ENCODE measurements around the gene GADL1.

The GADL1 gene

GRCh38 chr3:30776186-30776815, 118.2 kb downstream of the GADL1 start:
- Histone ChIP-seq H3K4me1 (ENCODE audit: insufficient read depth, low read length, severe bottlenecking) (no peaks in the 10 kb centered on the region), H3K27ac (ENCODE audit: low read depth, low read length, poor library complexity, severe bottlenecking) (no peak overlapping the region), H3F3A (ENCODE audit: insufficient read depth, low read length) (no peaks in the 10 kb centered on the region), H3K27me3 (ENCODE audit: insufficient read depth, low read length) (no peaks in the 10 kb centered on the region; the same call in none of the 2 replicates), H3K4me2 (ENCODE audit: low read length) (no peak overlapping the region), H3K9ac (ENCODE audit: low read length) (no peak overlapping the region), H2AFZ (ENCODE audit: low read length) (no peak overlapping the region), H3K9me3 (ENCODE audit: low read length) (peaks cover 3% of the 10 kb centered on the region; the same call in 1 of the 2 replicates), H3K9me2 (ENCODE audit: low read depth, low read length) (no peaks in the 10 kb centered on the region), H3K79me2 (ENCODE audit: insufficient read depth, low read length) (no peaks in the 10 kb centered on the region), H3K4me3 (ENCODE audit: low read depth, low read length, poor library complexity, severe bottlenecking) (no peak overlapping the region), H4K20me1 (ENCODE audit: insufficient read depth, low read length) (no peaks in the 10 kb centered on the region), H3K36me3 (ENCODE audit: insufficient read depth, low read length) (no peaks in the 10 kb centered on the region)
- TF ChIP-seq CTCF (IDR thresholded peaks at IDR 0.05; ENCODE audit: low read length) (no peak), EZH2 (IDR thresholded peaks at IDR 0.05; ENCODE audit: borderline replicate concordance, low read length) (no peak)

DNA sequence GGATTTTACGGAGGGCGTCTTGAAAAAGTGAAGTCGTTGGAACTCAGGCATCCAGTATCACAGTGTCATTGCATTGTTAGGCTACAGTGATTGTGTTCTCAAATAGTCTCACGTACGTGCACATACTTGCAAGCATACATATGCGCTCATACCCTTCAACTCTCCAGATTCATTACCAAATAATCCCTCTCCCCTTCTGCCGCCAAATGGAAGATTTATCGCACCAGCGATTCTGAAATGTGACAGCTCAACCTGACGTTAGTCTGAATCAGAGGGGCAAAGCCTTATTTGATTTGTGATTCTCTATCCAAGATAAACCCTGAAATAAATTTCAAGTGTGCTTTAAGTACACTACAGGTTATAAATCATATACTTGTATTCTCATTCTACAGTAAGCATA, 119.4 kb downstream of the GADL1 start:
- H3K9ac ChIP-seq (ENCODE audit: low read length), result no peak overlapping the region
- no peaks in the 10 kb centered on the region for H3K4me1 ChIP-seq (ENCODE audit: insufficient read depth, low read length, severe bottlenecking)
- H3K4me2 ChIP-seq (ENCODE audit: low read length), result no peak overlapping the region
- H4K20me1 ChIP-seq (ENCODE audit: insufficient read depth, low read length), result no peaks in the 10 kb centered on the region
- H3K9me2 ChIP-seq (ENCODE audit: low read depth, low read length), result no peaks in the 10 kb centered on the region
- H3K9me3 ChIP-seq (ENCODE audit: low read length), result peaks cover 3% of the 10 kb centered on the region; the same call in 1 of the 2 replicates
- H3F3A ChIP-seq (ENCODE audit: insufficient read depth, low read length), result no peaks in the 10 kb centered on the region
- H3K36me3 ChIP-seq (ENCODE audit: insufficient read depth, low read length), result no peaks in the 10 kb centered on the region
- H2AFZ ChIP-seq (ENCODE audit: low read length), result no peak overlapping the region
- no peak overlapping the region for H3K4me3 ChIP-seq (ENCODE audit: low read depth, low read length, poor library complexity, severe bottlenecking)
- no peaks in the 10 kb centered on the region for H3K79me2 ChIP-seq (ENCODE audit: insufficient read depth, low read length)
- no peak overlapping the region for H3K27ac ChIP-seq (ENCODE audit: low read depth, low read length, poor library complexity, severe bottlenecking)
- H3K27me3 ChIP-seq (ENCODE audit: insufficient read depth, low read length), result no peaks in the 10 kb centered on the region; the same call in none of the 2 replicates
- TF ChIP-seq CTCF (IDR thresholded peaks at IDR 0.05; ENCODE audit: low read length) (no peak), EZH2 (IDR thresholded peaks at IDR 0.05; ENCODE audit: borderline replicate concordance, low read length) (no peak)

- no peak overlapping the region for H3K4me2 ChIP-seq (ENCODE audit: low read length)
- H3K27me3 ChIP-seq (ENCODE audit: insufficient read depth, low read length), result no peaks in the 10 kb centered on the region; the same call in 1 of the 2 replicates
- H3K4me1 ChIP-seq (ENCODE audit: insufficient read depth, low read length, severe bottlenecking), result no peaks in the 10 kb centered on the region
- H3K36me3 ChIP-seq (ENCODE audit: insufficient read depth, low read length), result no peaks in the 10 kb centered on the region
- H3K4me3 ChIP-seq (ENCODE audit: low read depth, low read length, poor library complexity, severe bottlenecking), result no peak overlapping the region
- H3F3A ChIP-seq (ENCODE audit: insufficient read depth, low read length), result no peaks in the 10 kb centered on the region
- no peaks in the 10 kb centered on the region for H4K20me1 ChIP-seq (ENCODE audit: insufficient read depth, low read length)
- no peak overlapping the region for H2AFZ ChIP-seq (ENCODE audit: low read length)
- H3K9me2 ChIP-seq (ENCODE audit: low read depth, low read length), result no peaks in the 10 kb centered on the region
- no peak overlapping the region for H3K27ac ChIP-seq (ENCODE audit: low read depth, low read length, poor library complexity, severe bottlenecking)
- no peaks in the 10 kb centered on the region for H3K79me2 ChIP-seq (ENCODE audit: insufficient read depth, low read length)
- no peak for TF ChIP-seq EZH2 (IDR thresholded peaks at IDR 0.05; ENCODE audit: borderline replicate concordance, low read length)
- no peak for TF ChIP-seq CTCF (IDR thresholded peaks at IDR 0.05; ENCODE audit: low read length)
- H3K9ac ChIP-seq (ENCODE audit: low read length), result no peak overlapping the region
- no peaks in the 10 kb centered on the region for H3K9me3 ChIP-seq (ENCODE audit: low read length)
These were observed 120.4 kb downstream of the GADL1 start for GRCh38 chr3:30774062-30774461.

Data from OCI-LY1 (cell line).